HEK293 (cell line): Measurements from ENCODE around the gene TUFM.

Source experiments
- HIC1 ChIP-seq: fragments of 450-650 bp; formaldehyde crosslinking; IDR thresholded peaks from 2 replicates; pipeline ENCODE4 v1.5.1; 2016; ENCODE audit warnings: missing biosample characterization, missing genetic modification characterization
- PATZ1 ChIP-seq: fragments of 450-650 bp; formaldehyde crosslinking; IDR thresholded peaks from 2 replicates; pipeline ENCODE4 v1.5.1; 2016; ENCODE audit warnings: missing biosample characterization, missing genetic modification characterization
- REST ChIP-seq: fragments of 450-650 bp; formaldehyde crosslinking; IDR thresholded peaks from 2 replicates; pipeline ENCODE4 v1.5.1; 2016; ENCODE audit warnings: missing biosample characterization, missing genetic modification characterization
- SALL2 ChIP-seq: fragments of 450-650 bp; formaldehyde crosslinking; IDR thresholded peaks from 2 replicates; pipeline ENCODE4 v1.5.0; 2017; ENCODE audit warnings: missing biosample characterization, mild to moderate bottlenecking, missing genetic modification characterization, borderline replicate concordance
- SP2 ChIP-seq: fragments of 450-650 bp; formaldehyde crosslinking; IDR thresholded peaks from 2 replicates; pipeline ENCODE4 v1.5.1; 2016; ENCODE audit warnings: missing biosample characterization, missing genetic modification characterization
- YY1 ChIP-seq: fragments of 450-650 bp; formaldehyde crosslinking; IDR thresholded peaks from 2 replicates; pipeline ENCODE4 v1.5.1; 2018; ENCODE audit warnings: missing biosample characterization, missing genetic modification characterization
- ZBTB11 ChIP-seq: fragments of 450-650 bp; formaldehyde crosslinking; conservative IDR thresholded peaks from 2 replicates; pipeline ENCODE4 v1.5.1; 2016; ENCODE audit warnings: low read depth, missing biosample characterization, missing genetic modification characterization
- ZNF10 ChIP-seq: fragments of 450-650 bp; formaldehyde crosslinking; IDR thresholded peaks from 2 replicates; pipeline ENCODE4 v1.5.1; 2017; ENCODE audit warnings: missing biosample characterization, missing genetic modification characterization
- ZNF416 ChIP-seq: fragments of 450-650 bp; formaldehyde crosslinking; IDR thresholded peaks from 2 replicates; pipeline ENCODE4 v1.5.1; 2016; ENCODE audit warnings: missing biosample characterization, missing genetic modification characterization

GRCh38 chr16:28893291-28893690, 47.1 kb upstream of the TUFM start:
- no peak for TF ChIP-seq HIC1 (tag by site-specific recombination)
- TF ChIP-seq SP2 (tag by site-specific recombination) = no peak
- no peak for TF ChIP-seq REST (tag by site-specific recombination)
- TF ChIP-seq ZNF10 = no peak
- no peak for TF ChIP-seq ZNF416
- no peak for TF ChIP-seq YY1 (tag by site-specific recombination)
- TF ChIP-seq SALL2 (tag by site-specific recombination) = no peak
- no peak for TF ChIP-seq ZBTB11 (tag by site-specific recombination)
- no peak for TF ChIP-seq PATZ1 (tag by site-specific recombination)
